GM06990 (cell line): ENCODE results near the gene ABCC6.

Source experiments
- DNase-seq: peaks from one replicate; pipeline ENCODE4 v3.0.0-alpha.2; 2011; ENCODE audit not compliant: insufficient read length; ENCODE audit errors: extremely low read depth
- H3K27me3 ChIP-seq: replicated peaks from 2 replicates; pipeline ENCODE4 v1.6.0; 2011; ENCODE audit warnings: low read length; ENCODE audit not compliant: control insufficient read depth, insufficient read depth
- H3K36me3 ChIP-seq: 2 replicates; pipeline ENCODE4 v1.5.1; 2011; ENCODE audit warnings: low read length; ENCODE audit not compliant: control insufficient read depth, insufficient read depth
- H3K4me3 ChIP-seq: replicated peaks from 2 replicates; pipeline ENCODE4 v1.5.1; 2011; ENCODE audit warnings: low read depth, mild to moderate bottlenecking, control low read depth, low read length
- TF ChIP-seq, protein P1 (sequence below): IDR thresholded peaks from 2 replicates; pipeline ENCODE4 v1.5.1; 2011; ENCODE audit warnings: low read length, control low read depth, mild to moderate bottlenecking, inconsistent platforms; ENCODE audit not compliant: insufficient read depth, poor library complexity, severe bottlenecking

Gene ABCC6

DNA sequence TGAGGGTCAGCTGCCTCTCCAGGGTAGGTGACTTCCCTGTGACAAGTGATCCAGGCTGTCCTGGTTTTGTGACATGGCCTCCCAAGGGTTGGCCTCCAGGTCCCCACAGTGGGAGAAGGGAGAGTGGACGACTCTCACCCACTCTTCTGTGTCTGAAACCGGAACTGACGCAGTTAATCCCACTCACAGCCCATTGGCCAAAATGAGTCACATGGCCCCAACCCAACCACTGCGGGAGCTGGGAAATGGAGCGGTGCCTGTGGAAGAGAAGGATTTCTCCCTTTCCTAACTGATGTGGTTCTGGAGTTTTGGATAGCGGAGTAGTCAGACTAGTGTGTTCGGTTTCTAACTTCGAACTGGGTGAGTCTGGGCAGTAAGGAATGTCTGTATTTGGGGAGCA, 79.4 kb downstream of the ABCC6 start:
- Histone ChIP-seq H3K4me3 (no peak overlapping the region), H3K36me3 (peaks cover 28% of the 10 kb centered on the region), H3K27me3 (no peaks in the 10 kb centered on the region)
- no peak for DNase-seq
- TF ChIP-seq, protein P1, sequence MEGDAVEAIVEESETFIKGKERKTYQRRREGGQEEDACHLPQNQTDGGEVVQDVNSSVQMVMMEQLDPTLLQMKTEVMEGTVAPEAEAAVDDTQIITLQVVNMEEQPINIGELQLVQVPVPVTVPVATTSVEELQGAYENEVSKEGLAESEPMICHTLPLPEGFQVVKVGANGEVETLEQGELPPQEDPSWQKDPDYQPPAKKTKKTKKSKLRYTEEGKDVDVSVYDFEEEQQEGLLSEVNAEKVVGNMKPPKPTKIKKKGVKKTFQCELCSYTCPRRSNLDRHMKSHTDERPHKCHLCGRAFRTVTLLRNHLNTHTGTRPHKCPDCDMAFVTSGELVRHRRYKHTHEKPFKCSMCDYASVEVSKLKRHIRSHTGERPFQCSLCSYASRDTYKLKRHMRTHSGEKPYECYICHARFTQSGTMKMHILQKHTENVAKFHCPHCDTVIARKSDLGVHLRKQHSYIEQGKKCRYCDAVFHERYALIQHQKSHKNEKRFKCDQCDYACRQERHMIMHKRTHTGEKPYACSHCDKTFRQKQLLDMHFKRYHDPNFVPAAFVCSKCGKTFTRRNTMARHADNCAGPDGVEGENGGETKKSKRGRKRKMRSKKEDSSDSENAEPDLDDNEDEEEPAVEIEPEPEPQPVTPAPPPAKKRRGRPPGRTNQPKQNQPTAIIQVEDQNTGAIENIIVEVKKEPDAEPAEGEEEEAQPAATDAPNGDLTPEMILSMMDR: no peak

DNA sequence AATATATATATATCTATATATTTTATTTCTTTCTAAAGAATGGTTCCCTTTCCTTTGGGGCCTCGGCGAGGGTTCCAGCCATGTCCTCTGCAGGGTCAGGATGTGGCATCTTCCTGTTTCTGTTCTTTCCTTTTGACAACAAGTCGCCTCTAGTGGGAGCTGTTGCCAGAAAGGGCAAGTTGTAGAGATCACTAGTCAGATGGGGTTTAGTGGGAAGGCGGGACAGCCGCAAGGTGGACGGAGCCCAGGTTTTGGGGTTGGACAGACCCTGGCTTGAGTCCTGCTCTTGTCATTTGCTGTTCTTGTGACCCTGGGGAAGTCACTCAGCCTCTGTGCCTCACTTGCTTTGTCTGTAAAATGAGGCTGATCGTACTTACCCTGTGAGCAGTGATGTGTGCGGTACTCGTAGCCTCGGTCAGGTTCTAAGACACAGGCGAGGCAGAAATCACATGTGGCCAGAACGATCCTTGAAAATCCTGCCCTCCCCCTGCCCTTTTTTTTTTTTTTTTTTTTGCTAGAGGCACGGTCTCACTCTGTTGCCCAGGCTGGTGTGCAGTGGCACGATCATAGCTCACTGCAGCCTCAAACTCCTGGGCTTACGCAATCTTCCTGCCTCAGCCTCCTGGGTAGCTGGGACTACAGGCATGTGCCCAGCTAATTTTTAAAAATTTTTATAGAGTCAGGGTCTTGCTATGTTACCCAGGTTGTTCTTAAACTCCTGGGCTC, 80.1 kb downstream of the ABCC6 start:
- Histone ChIP-seq H3K4me3 (no peak overlapping the region), H3K36me3 (peaks cover 30% of the 10 kb centered on the region), H3K27me3 (no peaks in the 10 kb centered on the region)
- no peak for DNase-seq
- TF ChIP-seq, protein P1: peak; percentile 52

GRCh38 chr16:16141784-16142396, 81.4 kb downstream of the ABCC6 start:
- peaks cover 41% of the 10 kb centered on the region for H3K36me3 ChIP-seq
- DNase-seq: no peak
- TF ChIP-seq, protein P1: no peak
- no peak overlapping the region for H3K4me3 ChIP-seq
- H3K27me3 ChIP-seq: no peaks in the 10 kb centered on the region

DNA sequence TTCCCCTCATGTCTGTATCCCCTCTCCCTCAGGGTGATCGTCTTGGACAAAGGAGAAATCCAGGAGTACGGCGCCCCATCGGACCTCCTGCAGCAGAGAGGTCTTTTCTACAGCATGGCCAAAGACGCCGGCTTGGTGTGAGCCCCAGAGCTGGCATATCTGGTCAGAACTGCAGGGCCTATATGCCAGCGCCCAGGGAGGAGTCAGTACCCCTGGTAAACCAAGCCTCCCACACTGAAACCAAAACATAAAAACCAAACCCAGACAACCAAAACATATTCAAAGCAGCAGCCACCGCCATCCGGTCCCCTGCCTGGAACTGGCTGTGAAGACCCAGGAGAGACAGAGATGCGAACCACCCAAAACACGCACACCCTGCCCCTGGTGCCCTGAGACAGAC, 82.2 kb downstream of the ABCC6 start:
- peaks cover 46% of the 10 kb centered on the region for H3K36me3 ChIP-seq
- H3K4me3 ChIP-seq: no peak overlapping the region
- DNase-seq: no peak
- H3K27me3 ChIP-seq: no peaks in the 10 kb centered on the region
- TF ChIP-seq, protein P1: no peak

- DNase-seq: no peak
- Histone ChIP-seq H3K4me3 (no peak overlapping the region), H3K27me3 (no peaks in the 10 kb centered on the region), H3K36me3 (peaks cover 46% of the 10 kb centered on the region)
- TF ChIP-seq, protein P1: no peak
Observed at GRCh38 chr16:16140537-16140936, 82.8 kb downstream of the ABCC6 start.

DNA sequence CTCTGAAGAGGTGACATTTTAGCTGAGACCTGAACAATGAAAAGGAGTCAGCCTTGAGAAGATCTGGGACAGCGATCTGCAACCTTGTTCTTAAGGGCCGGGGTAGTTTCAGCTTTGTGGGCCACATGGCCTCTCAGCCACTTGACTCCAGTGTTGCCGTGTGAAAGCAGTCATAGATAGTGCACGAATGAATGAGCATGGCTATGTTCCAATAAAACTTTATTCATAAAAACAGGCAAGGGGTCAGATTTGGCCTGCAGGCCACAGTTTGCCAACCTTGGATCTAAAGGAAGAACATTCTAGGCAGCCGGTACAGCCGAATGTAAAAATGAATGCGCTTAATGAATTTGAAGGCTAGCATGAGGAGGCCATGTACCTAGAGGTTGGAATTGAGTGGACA, 83.5 kb downstream of the ABCC6 start:
- Histone ChIP-seq H3K27me3 (no peaks in the 10 kb centered on the region), H3K36me3 (peaks cover 44% of the 10 kb centered on the region), H3K4me3 (no peak overlapping the region)
- DNase-seq: no peak
- TF ChIP-seq, protein P1: no peak
